Panc1 (cell line): ENCODE results near the gene MACC1. TPM values are rescaled to one million over a fixed set of nuclear protein-coding genes. Genes with fewer than 3 reads are reported as not detected.

Experiments
- ATAC-seq: fragments of 200-7000 bp; cut with Tn5 transposase; 2 replicates; pipeline ENCODE4 v1.9.1; 2020; ENCODE audit warnings: mild to moderate bottlenecking, moderate library complexity
- BruUV-seq: library from RNA; stranded (reverse); fragments of 400-500 nt; replicated peaks from 2 replicates; lab custom pipeline; 2021; lab: Mats Ljungman, UMichigan
- CTCF ChIA-PET: fragments of 300-600 bp; sonication (Branson Sonifier 250); formaldehyde crosslinking; loops from one replicate; lab custom pipeline; 2022; ENCODE audit warnings: antibody characterized with exemption; lab: Charles Lee
- POLR2A ChIA-PET: fragments of 300-600 bp; sonication (Branson Sonifier 250); formaldehyde crosslinking; loops from one replicate; lab custom pipeline; 2022; ENCODE audit warnings: antibody characterized with exemption; lab: Charles Lee
- DNase-seq: peaks from one replicate; pipeline ENCODE4 v3.0.0-alpha.2; 2010; ENCODE audit warnings: low read depth, low spot score
- H3K27ac ChIP-seq: 2 replicates; pipeline ENCODE4 v1.5.1; 2011; ENCODE audit warnings: mild to moderate bottlenecking, low read length, inconsistent platforms
- H3K27me3 ChIP-seq: fragments of 200-500 bp; sonication (Bioruptor generic); 2 replicates; pipeline ENCODE4 v1.6.0; 2014; ENCODE audit warnings: low read length, inconsistent platforms; ENCODE audit not compliant: control insufficient read depth, insufficient read depth
- H3K36me3 ChIP-seq: fragments of 200-500 bp; sonication (Bioruptor generic); 2 replicates; pipeline ENCODE4 v1.5.1; 2014; ENCODE audit warnings: inconsistent platforms, mild to moderate bottlenecking, low read length, moderate library complexity; ENCODE audit not compliant: control insufficient read depth, insufficient read depth
- H3K4me1 ChIP-seq: 2 replicates; pipeline ENCODE4 v1.5.1; 2011; ENCODE audit warnings: inconsistent platforms, mild to moderate bottlenecking, low read length, moderate library complexity; ENCODE audit not compliant: control insufficient read depth, insufficient read depth
- H3K4me3 ChIP-seq, 2 experiments: 2 replicates each; pipeline ENCODE4 v1.5.1; 2011 to 2012; ENCODE audit warnings: low read depth in 2 of 2, low read length in 2 of 2, mild to moderate bottlenecking in 2 of 2, inconsistent platforms in 1 of 2, moderate library complexity in 1 of 2
- H3K9me3 ChIP-seq: fragments of 200-500 bp; sonication (Bioruptor generic); 2 replicates; pipeline ENCODE4 v1.5.1; 2014; ENCODE audit warnings: low read depth, mild to moderate bottlenecking, inconsistent platforms, low read length, moderate library complexity; ENCODE audit not compliant: control insufficient read depth, insufficient read depth
- POLR2AphosphoS5 ChIP-seq: IDR thresholded peaks from 2 replicates; pipeline ENCODE4 v1.6.1; 2012; ENCODE audit warnings: mild to moderate bottlenecking, low read depth, low read length, moderate library complexity
- REST ChIP-seq, 2 experiments: IDR thresholded peaks; 2 replicates each; pipeline ENCODE4 v1.6.1; 2011 to 2012; ENCODE audit warnings: low read depth in 2 of 2, control low read depth in 1 of 2, low read length in 1 of 2, mild to moderate bottlenecking in 1 of 2, moderate library complexity in 1 of 2; ENCODE audit not compliant: insufficient read depth in 1 of 2
- SIN3A ChIP-seq: IDR thresholded peaks from 2 replicates; pipeline ENCODE4 v1.6.1; 2012; ENCODE audit warnings: low read depth, mild to moderate bottlenecking, low read length, moderate library complexity, borderline replicate concordance; ENCODE audit not compliant: insufficient read depth
- TCF7L2 ChIP-seq: IDR thresholded peaks from 2 replicates; pipeline ENCODE4 v1.6.1; 2011; ENCODE audit warnings: mild to moderate bottlenecking, low read depth, low read length, inconsistent platforms
- in situ Hi-C: cut with HindIII; loops from 2 replicates; pipeline ENCODE4 v1.10.0; 2016; ENCODE audit warnings: low sequenced_read_pairs, low pct_unique_long_range_greater_than_20kb
- intact Hi-C: fragments of 100-400 bp; cut with micrococcal nuclease; formaldehyde crosslinking; loops from one replicate; pipeline ENCODE4 v1.10.0; 2022; ENCODE audit not compliant: unreplicated experiment
- total RNA-seq: library from RNA; stranded (reverse); gene quantifications from one replicate; pipeline ENCODE4 v1.2.1, GENCODE V29; 2021; ENCODE audit not compliant: unreplicated experiment
- TF ChIP-seq, protein P1 (sequence below): fragments of 450-650 bp; IDR thresholded peaks from 2 replicates; pipeline ENCODE4 v1.5.1; 2017; ENCODE audit warnings: mild to moderate bottlenecking

MACC1 gene
- total RNA-seq, 1 experiment from 2014 or later: 0.08 TPM

DNA sequence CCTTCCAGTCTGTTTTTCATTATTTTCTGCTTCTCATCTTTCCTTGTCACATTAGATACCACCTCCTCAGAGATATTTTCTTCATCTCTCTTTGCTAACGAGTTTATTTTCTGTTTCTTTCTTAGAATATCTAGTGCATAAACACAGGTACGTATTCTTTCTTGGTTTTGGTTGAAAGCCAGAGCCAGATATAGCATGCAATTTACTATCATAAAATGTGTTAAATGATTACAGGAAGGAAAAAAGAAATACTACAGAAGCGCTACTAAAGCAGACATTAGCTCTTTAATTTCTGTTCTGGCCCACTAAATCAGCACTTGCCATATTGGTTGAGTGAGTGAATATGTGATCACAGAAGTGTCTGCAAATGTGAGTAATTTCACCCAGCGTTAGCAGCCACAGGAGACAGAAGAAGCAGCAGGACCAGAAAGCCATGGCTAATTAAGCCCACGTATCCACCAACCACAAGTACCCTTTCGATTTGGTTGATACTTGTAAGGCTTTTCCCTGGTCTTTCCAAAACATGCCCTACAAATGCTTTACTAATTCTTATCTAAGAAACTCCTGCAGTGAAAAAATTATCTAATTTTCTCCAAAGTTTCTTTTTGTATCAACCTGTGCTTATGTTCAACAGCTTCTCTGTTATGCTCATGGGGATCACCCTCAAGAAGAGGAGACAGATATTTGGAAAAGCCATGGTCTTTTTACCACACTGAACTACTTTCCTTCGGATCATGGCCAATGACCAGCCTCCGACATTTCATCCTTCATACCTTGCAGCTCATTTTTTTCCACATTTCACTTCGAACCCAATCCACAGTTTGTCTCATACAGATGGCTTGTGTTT, 23.1 kb upstream of the MACC1 start:
- in situ Hi-C loops: no loop called here
- POLR2A ChIA-PET: no interaction called here
- CTCF ChIA-PET: no interaction called here

GRCh38 chr7:20238754-20239324, 21.7 kb upstream of the MACC1 start:
- no peaks in the 10 kb centered on the region for H3K36me3 ChIP-seq
- intact Hi-C loops (no loop called here), in situ Hi-C loops (no loop called here)
- BruUV-seq: no TSS peak
- H3K4me3 ChIP-seq: no peak overlapping the region
- TF ChIP-seq, protein P1, sequence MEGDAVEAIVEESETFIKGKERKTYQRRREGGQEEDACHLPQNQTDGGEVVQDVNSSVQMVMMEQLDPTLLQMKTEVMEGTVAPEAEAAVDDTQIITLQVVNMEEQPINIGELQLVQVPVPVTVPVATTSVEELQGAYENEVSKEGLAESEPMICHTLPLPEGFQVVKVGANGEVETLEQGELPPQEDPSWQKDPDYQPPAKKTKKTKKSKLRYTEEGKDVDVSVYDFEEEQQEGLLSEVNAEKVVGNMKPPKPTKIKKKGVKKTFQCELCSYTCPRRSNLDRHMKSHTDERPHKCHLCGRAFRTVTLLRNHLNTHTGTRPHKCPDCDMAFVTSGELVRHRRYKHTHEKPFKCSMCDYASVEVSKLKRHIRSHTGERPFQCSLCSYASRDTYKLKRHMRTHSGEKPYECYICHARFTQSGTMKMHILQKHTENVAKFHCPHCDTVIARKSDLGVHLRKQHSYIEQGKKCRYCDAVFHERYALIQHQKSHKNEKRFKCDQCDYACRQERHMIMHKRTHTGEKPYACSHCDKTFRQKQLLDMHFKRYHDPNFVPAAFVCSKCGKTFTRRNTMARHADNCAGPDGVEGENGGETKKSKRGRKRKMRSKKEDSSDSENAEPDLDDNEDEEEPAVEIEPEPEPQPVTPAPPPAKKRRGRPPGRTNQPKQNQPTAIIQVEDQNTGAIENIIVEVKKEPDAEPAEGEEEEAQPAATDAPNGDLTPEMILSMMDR: no peak
- TF ChIP-seq REST (IDR thresholded peaks at IDR 0.05; ENCODE audit: insufficient read depth in 1 of 2, low read depth in 2 of 2, low read length in 1 of 2): no peak
- TF ChIP-seq TCF7L2: no peak
- TF ChIP-seq POLR2AphosphoS5: no peak
- no peaks in the 10 kb centered on the region for H3K27me3 ChIP-seq
- POLR2A ChIA-PET: no interaction called here
- no peaks in the 10 kb centered on the region for H3K4me1 ChIP-seq
- no peak for DNase-seq
- no peaks in the 10 kb centered on the region for H3K9me3 ChIP-seq
- CTCF ChIA-PET: no interaction called here
- no peak for ATAC-seq
- no peak overlapping the region for H3K27ac ChIP-seq

More for the DNA sequence above, 23.1 kb upstream of the MACC1 start:
- no peaks in the 10 kb centered on the region for H3K9me3 ChIP-seq
- H3K4me1 ChIP-seq: no peaks in the 10 kb centered on the region
- H3K27ac ChIP-seq: no peak overlapping the region
- H3K4me3 ChIP-seq: no peak overlapping the region
- H3K36me3 ChIP-seq: no peaks in the 10 kb centered on the region
- no TSS peak for BruUV-seq
- no peak for TF ChIP-seq SIN3A
- TF ChIP-seq, protein P1: no peak
- no peak for DNase-seq
- intact Hi-C loops: no loop called here
- ATAC-seq: no peak
- H3K27me3 ChIP-seq: no peaks in the 10 kb centered on the region
